ENCODE data around the gene RTL5.

DNA sequence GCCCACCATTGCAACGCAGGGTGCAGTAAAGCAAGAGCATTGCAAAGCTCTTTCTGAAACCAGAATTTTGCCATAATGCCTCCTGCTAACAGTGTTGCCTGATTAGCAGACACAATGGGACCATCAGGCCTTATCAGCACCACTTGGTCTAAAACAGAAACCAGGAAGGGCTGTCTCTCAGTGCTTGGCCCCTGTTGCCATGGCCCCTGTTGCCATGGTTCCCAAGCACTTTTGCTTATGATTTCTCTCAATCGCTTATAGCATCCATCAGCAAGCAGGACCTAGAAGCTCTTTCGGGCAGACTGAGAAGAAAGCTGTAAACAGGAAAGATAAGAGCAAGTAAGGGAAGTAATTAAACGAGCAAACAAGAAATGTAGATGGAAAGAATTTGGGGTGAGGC is 36.8 kb downstream of the RTL5 start:
- TF ChIP-seq, protein P1, sequence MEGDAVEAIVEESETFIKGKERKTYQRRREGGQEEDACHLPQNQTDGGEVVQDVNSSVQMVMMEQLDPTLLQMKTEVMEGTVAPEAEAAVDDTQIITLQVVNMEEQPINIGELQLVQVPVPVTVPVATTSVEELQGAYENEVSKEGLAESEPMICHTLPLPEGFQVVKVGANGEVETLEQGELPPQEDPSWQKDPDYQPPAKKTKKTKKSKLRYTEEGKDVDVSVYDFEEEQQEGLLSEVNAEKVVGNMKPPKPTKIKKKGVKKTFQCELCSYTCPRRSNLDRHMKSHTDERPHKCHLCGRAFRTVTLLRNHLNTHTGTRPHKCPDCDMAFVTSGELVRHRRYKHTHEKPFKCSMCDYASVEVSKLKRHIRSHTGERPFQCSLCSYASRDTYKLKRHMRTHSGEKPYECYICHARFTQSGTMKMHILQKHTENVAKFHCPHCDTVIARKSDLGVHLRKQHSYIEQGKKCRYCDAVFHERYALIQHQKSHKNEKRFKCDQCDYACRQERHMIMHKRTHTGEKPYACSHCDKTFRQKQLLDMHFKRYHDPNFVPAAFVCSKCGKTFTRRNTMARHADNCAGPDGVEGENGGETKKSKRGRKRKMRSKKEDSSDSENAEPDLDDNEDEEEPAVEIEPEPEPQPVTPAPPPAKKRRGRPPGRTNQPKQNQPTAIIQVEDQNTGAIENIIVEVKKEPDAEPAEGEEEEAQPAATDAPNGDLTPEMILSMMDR (IDR thresholded peaks at IDR 0.05): no peak
- TF ChIP-seq POLR2A (IDR thresholded peaks at IDR 0.05) (no peak), EP300 (IDR thresholded peaks at IDR 0.05) (no peak)
